HG02763 (cell line): ENCODE measurements around the gene TMEM92.

Experiments used
- ATAC-seq: cut with Tn5 transposase; IDR thresholded peaks from one replicate; pipeline ENCODE4 v1.9.1; 2021; ENCODE audit warnings: mild to moderate bottlenecking, moderate library complexity; ENCODE audit not compliant: unreplicated experiment

TMEM92 gene

GRCh38 chr17:50325906-50326305 is 51.6 kb downstream of the TMEM92 start:
- ATAC-seq, result no peak

GRCh38 chr17:50326831-50327364 is 52.6 kb downstream of the TMEM92 start:
- ATAC-seq, result no peak

GRCh38 chr17:50328363-50329325 is 54.4 kb downstream of the TMEM92 start:
- ATAC-seq, result no peak

GRCh38 chr17:50329716-50330115 is 55.5 kb downstream of the TMEM92 start:
- no peak for ATAC-seq

GRCh38 chr17:50330151-50330775 is 56.0 kb downstream of the TMEM92 start:
- ATAC-seq, result no peak
